ENCODE results near the gene SGCE.

The SGCE gene

DNA sequence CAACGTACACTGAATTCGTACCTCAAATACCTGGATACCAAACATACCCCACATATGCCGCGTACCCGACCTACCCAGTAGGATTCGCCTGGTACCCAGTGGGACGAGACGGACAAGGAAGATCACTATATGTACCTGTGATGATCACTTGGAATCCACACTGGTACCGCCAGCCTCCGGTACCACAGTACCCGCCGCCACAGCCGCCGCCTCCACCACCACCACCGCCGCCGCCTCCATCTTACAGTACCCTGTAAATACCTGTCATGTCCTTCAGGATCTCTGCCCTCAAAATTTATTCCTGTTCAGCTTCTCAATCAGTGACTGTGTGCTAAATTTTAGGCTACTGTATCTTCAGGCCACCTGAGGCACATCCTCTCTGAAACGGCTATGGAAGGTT lies 9.5 kb upstream of the SGCE start:
- H3K23ac ChIP-seq (ENCODE audit: low read length) = no peak overlapping the region
- H3K79me1 ChIP-seq (ENCODE audit: low read length) = no peaks in the 10 kb centered on the region
- no peak overlapping the region for H4K12ac ChIP-seq (ENCODE audit: low read depth, low read length)
- H3K27ac ChIP-seq (ENCODE audit: low read depth, low read length) = no peak overlapping the region
- peaks cover 3 to 6% of the 10 kb centered on the region in 2 experiments for H3K36me3 ChIP-seq (ENCODE audit: control insufficient read depth in 1 of 2, insufficient read depth in 2 of 2, low read length in 2 of 2)
- H3K4ac ChIP-seq (ENCODE audit: low read depth, low read length) = no peak overlapping the region
- H3K18ac ChIP-seq (ENCODE audit: low read length) = no peak overlapping the region
- no peak overlapping the region for H3K4me2 ChIP-seq (ENCODE audit: low read length)
- no peak overlapping the region for H3K14ac ChIP-seq (ENCODE audit: low read length)
- no peak overlapping the region for H4K8ac ChIP-seq (ENCODE audit: low read depth, low read length)
- H2AFZ ChIP-seq (ENCODE audit: insufficient read depth, low read length, poor library complexity) = no peak overlapping the region
- peaks cover 8% of the 10 kb centered on the region for H3K9me3 ChIP-seq (ENCODE audit: insufficient read depth, low read depth, low read length)
- H2BK12ac ChIP-seq (ENCODE audit: low read length) = no peak overlapping the region
- no peak overlapping the region for H3K4me3 ChIP-seq (ENCODE audit: low read depth, low read length)
- no peak for DNase-seq
- no peaks in the 10 kb centered on the region for H3K4me1 ChIP-seq (ENCODE audit: control insufficient read depth in 1 of 2, insufficient read depth in 2 of 2, low read length in 2 of 2)
- H2AK5ac ChIP-seq (ENCODE audit: low read length) = no peak overlapping the region
- no peak overlapping the region for H2BK5ac ChIP-seq (ENCODE audit: low read depth, low read length, poor library complexity)
- WGBS (ENCODE audit: extremely low coverage, insufficient coverage, insufficient read length) = no CpG with 5 or more reads among the region's 18 CpGs
- H3K27me3 ChIP-seq (ENCODE audit: insufficient read depth, low read length) = no peaks in the 10 kb centered on the region
- H4K91ac ChIP-seq (ENCODE audit: low read depth, low read length) = no peak overlapping the region
- no peak overlapping the region for H3K9ac ChIP-seq (ENCODE audit: low read length)
- no peaks in the 10 kb centered on the region for H3K79me2 ChIP-seq (ENCODE audit: control insufficient read depth, insufficient read depth, low read length, poor library complexity)
- no peak overlapping the region for H2BK120ac ChIP-seq (ENCODE audit: insufficient read depth, low read length, poor library complexity)

DNA sequence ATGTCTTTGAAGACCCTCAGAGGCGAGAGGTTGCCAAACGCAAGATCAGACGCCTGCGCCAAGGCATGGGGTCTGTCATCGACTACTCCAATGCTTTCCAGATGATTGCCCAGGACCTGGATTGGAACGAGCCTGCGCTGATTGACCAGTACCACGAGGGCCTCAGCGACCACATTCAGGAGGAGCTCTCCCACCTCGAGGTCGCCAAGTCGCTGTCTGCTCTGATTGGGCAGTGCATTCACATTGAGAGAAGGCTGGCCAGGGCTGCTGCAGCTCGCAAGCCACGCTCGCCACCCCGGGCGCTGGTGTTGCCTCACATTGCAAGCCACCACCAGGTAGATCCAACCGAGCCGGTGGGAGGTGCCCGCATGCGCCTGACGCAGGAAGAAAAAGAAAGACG lies 8.1 kb upstream of the SGCE start:
- H2BK5ac ChIP-seq (ENCODE audit: low read depth, low read length, poor library complexity) = no peak overlapping the region
- no peak for DNase-seq
- H3K4me2 ChIP-seq (ENCODE audit: low read length) = no peak overlapping the region
- no peak overlapping the region for H2AFZ ChIP-seq (ENCODE audit: insufficient read depth, low read length, poor library complexity)
- no peak overlapping the region for H3K9ac ChIP-seq (ENCODE audit: low read length)
- H3K36me3 ChIP-seq (ENCODE audit: control insufficient read depth in 1 of 2, insufficient read depth in 2 of 2, low read length in 2 of 2) = peaks cover 3 to 6% of the 10 kb centered on the region in 2 experiments
- no peak overlapping the region for H2AK5ac ChIP-seq (ENCODE audit: low read length)
- H3K18ac ChIP-seq (ENCODE audit: low read length) = no peak overlapping the region
- H2BK120ac ChIP-seq (ENCODE audit: insufficient read depth, low read length, poor library complexity) = no peak overlapping the region
- no peak overlapping the region for H3K23ac ChIP-seq (ENCODE audit: low read length)
- no peak overlapping the region for H4K12ac ChIP-seq (ENCODE audit: low read depth, low read length)
- H3K4me1 ChIP-seq (ENCODE audit: control insufficient read depth in 1 of 2, insufficient read depth in 2 of 2, low read length in 2 of 2) = no peaks in the 10 kb centered on the region
- H3K9me3 ChIP-seq (ENCODE audit: insufficient read depth, low read depth, low read length) = peaks cover 8% of the 10 kb centered on the region
- H3K14ac ChIP-seq (ENCODE audit: low read length) = no peak overlapping the region
- no peak overlapping the region for H4K8ac ChIP-seq (ENCODE audit: low read depth, low read length)
- H4K91ac ChIP-seq (ENCODE audit: low read depth, low read length) = no peak overlapping the region
- no peak overlapping the region for H2BK12ac ChIP-seq (ENCODE audit: low read length)
- no peaks in the 10 kb centered on the region for H3K79me2 ChIP-seq (ENCODE audit: control insufficient read depth, insufficient read depth, low read length, poor library complexity)
- no peaks in the 10 kb centered on the region for H3K79me1 ChIP-seq (ENCODE audit: low read length)
- H3K4me3 ChIP-seq (ENCODE audit: low read depth, low read length) = no peak overlapping the region
- no peaks in the 10 kb centered on the region for H3K27me3 ChIP-seq (ENCODE audit: insufficient read depth, low read length)
- no peak overlapping the region for H3K27ac ChIP-seq (ENCODE audit: low read depth, low read length)
- WGBS (ENCODE audit: extremely low coverage, insufficient coverage, insufficient read length) = no CpG with 5 or more reads among the region's 23 CpGs
- H3K4ac ChIP-seq (ENCODE audit: low read depth, low read length) = no peak overlapping the region

DNA sequence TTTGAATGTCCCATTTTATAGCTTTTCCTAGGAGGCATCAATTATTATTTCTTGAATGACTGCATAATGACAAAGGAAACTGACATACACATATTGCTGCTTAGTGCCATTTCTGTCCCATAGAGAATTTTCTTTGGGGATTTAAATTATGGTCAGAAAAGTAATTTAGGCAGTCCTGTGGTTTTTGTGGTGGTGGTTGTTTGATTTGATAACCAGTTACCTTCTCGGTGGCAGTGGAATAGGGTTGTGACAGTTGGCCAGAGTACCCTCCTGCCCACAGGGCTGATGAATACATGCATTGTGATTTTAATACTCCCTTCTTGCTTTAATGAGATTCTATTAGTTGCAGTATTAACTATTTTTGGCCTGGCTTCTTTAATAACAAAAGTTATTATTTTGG lies 6.6 kb upstream of the SGCE start:
- Histone ChIP-seq H3K27me3 (ENCODE audit: insufficient read depth, low read length) (no peaks in the 10 kb centered on the region), H3K79me2 (ENCODE audit: control insufficient read depth, insufficient read depth, low read length, poor library complexity) (no peaks in the 10 kb centered on the region), H3K18ac (ENCODE audit: low read length) (no peak overlapping the region), H2BK5ac (ENCODE audit: low read depth, low read length, poor library complexity) (no peak overlapping the region), H2AFZ (ENCODE audit: insufficient read depth, low read length, poor library complexity) (no peak overlapping the region), H4K8ac (ENCODE audit: low read depth, low read length) (no peak overlapping the region), H2BK12ac (ENCODE audit: low read length) (no peak overlapping the region), H3K4me3 (ENCODE audit: low read depth, low read length) (no peak overlapping the region), H3K27ac (ENCODE audit: low read depth, low read length) (no peak overlapping the region), H3K4me1 (ENCODE audit: control insufficient read depth in 1 of 2, insufficient read depth in 2 of 2, low read length in 2 of 2) (no peaks in the 10 kb centered on the region), H4K12ac (ENCODE audit: low read depth, low read length) (no peak overlapping the region), H3K4me2 (ENCODE audit: low read length) (no peak overlapping the region), H3K79me1 (ENCODE audit: low read length) (no peaks in the 10 kb centered on the region), H3K23ac (ENCODE audit: low read length) (no peak overlapping the region), H3K9ac (ENCODE audit: low read length) (no peak overlapping the region), H3K36me3 (ENCODE audit: control insufficient read depth in 1 of 2, insufficient read depth in 2 of 2, low read length in 2 of 2) (peaks cover 3 to 6% of the 10 kb centered on the region in 2 experiments), H2AK5ac (ENCODE audit: low read length) (no peak overlapping the region), H4K91ac (ENCODE audit: low read depth, low read length) (no peak overlapping the region), H3K9me3 (ENCODE audit: insufficient read depth, low read depth, low read length) (peaks cover 12% of the 10 kb centered on the region), H3K4ac (ENCODE audit: low read depth, low read length) (no peak overlapping the region), H3K14ac (ENCODE audit: low read length) (no peak overlapping the region), H2BK120ac (ENCODE audit: insufficient read depth, low read length, poor library complexity) (no peak overlapping the region)
- no CpG with 5 or more reads among the region's 1 CpG for WGBS (ENCODE audit: extremely low coverage, insufficient coverage, insufficient read length)
- no peak for DNase-seq

DNA sequence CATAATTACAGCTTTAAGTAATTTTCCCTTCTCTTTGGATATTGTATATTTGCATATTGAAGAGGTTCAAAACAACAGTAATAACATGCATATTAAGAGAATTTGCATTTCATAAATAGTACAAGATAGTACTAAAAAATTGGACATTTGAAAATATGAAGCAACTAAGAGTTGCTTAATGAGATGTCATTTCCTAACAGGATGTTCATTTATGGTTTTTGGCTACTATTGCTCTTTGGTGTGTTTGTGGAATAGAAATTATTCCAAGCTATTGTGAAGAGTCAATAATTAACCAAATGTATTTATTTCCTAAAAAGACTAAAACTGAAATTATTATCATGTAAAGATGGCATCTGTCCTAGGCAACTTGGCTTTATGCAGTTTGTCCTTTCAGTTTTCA lies 4.1 kb upstream of the SGCE start:
- no peak overlapping the region for H3K4ac ChIP-seq (ENCODE audit: low read depth, low read length)
- H3K79me2 ChIP-seq (ENCODE audit: control insufficient read depth, insufficient read depth, low read length, poor library complexity) = peaks cover 6% of the 10 kb centered on the region
- no peak overlapping the region for H2BK5ac ChIP-seq (ENCODE audit: low read depth, low read length, poor library complexity)
- no peak overlapping the region for H3K23ac ChIP-seq (ENCODE audit: low read length)
- no peak overlapping the region for H2AFZ ChIP-seq (ENCODE audit: insufficient read depth, low read length, poor library complexity)
- H3K9ac ChIP-seq (ENCODE audit: low read length) = no peak overlapping the region
- no peak overlapping the region for H3K18ac ChIP-seq (ENCODE audit: low read length)
- no peak overlapping the region for H3K27ac ChIP-seq (ENCODE audit: low read depth, low read length)
- no peak overlapping the region for H2AK5ac ChIP-seq (ENCODE audit: low read length)
- H3K4me2 ChIP-seq (ENCODE audit: low read length) = no peak overlapping the region
- H3K9me3 ChIP-seq (ENCODE audit: insufficient read depth, low read depth, low read length) = peaks cover 16% of the 10 kb centered on the region
- H3K27me3 ChIP-seq (ENCODE audit: insufficient read depth, low read length) = no peaks in the 10 kb centered on the region
- H2BK120ac ChIP-seq (ENCODE audit: insufficient read depth, low read length, poor library complexity) = no peak overlapping the region
- H3K36me3 ChIP-seq (ENCODE audit: control insufficient read depth in 1 of 2, insufficient read depth in 2 of 2, low read length in 2 of 2) = peaks cover 0 to 6% of the 10 kb centered on the region in 2 experiments
- DNase-seq = no peak
- H3K4me1 ChIP-seq (ENCODE audit: control insufficient read depth in 1 of 2, insufficient read depth in 2 of 2, low read length in 2 of 2) = peaks cover 0 to 2% of the 10 kb centered on the region in 2 experiments
- H4K12ac ChIP-seq (ENCODE audit: low read depth, low read length) = no peak overlapping the region
- H3K4me3 ChIP-seq (ENCODE audit: low read depth, low read length) = no peak overlapping the region
- no peak overlapping the region for H3K14ac ChIP-seq (ENCODE audit: low read length)
- peaks cover 7% of the 10 kb centered on the region for H3K79me1 ChIP-seq (ENCODE audit: low read length)
- H4K8ac ChIP-seq (ENCODE audit: low read depth, low read length) = no peak overlapping the region
- no peak overlapping the region for H2BK12ac ChIP-seq (ENCODE audit: low read length)
- H4K91ac ChIP-seq (ENCODE audit: low read depth, low read length) = no peak overlapping the region

All from trophoblast cell (in vitro differentiated cells and primary cell).